Gastrocnemius medialis (tissue), 4 donors: ENCODE data around the gene ADAM23.

Experiments used
- CTCF ChIP-seq, 5 experiments: fragments of 450-650 bp in 3 of 5; fragments of 200-600 bp in 2 of 5; sonication (generic) in 2 of 5; IDR thresholded peaks in 4 of 5; conservative IDR thresholded peaks in 1 of 5; 1 replicate in 4 of 5; 2 replicates in 1 of 5; pipeline ENCODE4 v1.5.1; 2016 to 2019; ENCODE audit warnings: antibody characterized with exemption in 5 of 5, mild to moderate bottlenecking in 3 of 5, moderate library complexity in 3 of 5
- POLR2A ChIP-seq, 2 donors: fragments of 450-650 bp; IDR thresholded peaks; one replicate each; pipeline ENCODE4 v1.6.1; 2017; ENCODE audit warnings: antibody characterized with exemption in 2 of 2, mild to moderate bottlenecking in 2 of 2, moderate library complexity in 2 of 2

DNA sequence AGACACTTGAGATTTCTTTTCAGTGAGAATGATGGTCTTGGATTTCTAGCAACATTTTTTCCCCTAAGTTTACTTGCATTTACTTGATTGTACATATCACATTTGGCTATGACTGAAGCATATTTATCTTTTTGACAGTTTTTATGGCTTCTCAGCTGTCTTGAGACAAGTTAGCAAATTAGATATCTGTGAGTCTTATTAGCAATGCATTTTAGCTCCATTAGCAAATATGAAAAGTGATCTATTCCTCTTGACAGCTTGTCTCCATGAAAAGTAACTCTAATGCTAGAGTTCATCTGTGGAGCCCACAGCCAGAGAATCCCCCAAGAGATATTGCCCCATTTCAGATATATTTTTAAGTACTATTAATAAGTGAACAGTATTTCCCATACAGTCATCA is 126.9 kb downstream of the ADAM23 start:
- no peak for TF ChIP-seq CTCF (IDR thresholded peaks at IDR 0.05 in 4 of 5, conservative IDR thresholded peaks at IDR 0.05 in 1 of 5)
- no peak for TF ChIP-seq POLR2A (IDR thresholded peaks at IDR 0.05)
